H9 (cell line): ENCODE results near the gene RALGAPA2. TPM values are rescaled to one million over a fixed set of nuclear protein-coding genes. Genes with fewer than 3 reads are reported as not detected.

Source experiments
- DNase-seq: peaks from one replicate; pipeline ENCODE4 v3.0.0-alpha.2; 2017
- H2AFZ ChIP-seq: one replicate; pipeline ENCODE4 v1.6.1; 2013; ENCODE audit warnings: mild to moderate bottlenecking, low read length, control low read depth, moderate library complexity
- H2AK5ac ChIP-seq: 2 replicates; pipeline ENCODE4 v1.6.1; 2013; ENCODE audit warnings: low read length, control low read depth, mixed read lengths; ENCODE audit not compliant: insufficient read length
- H2BK120ac ChIP-seq: one replicate; pipeline ENCODE4 v1.6.1; 2013; ENCODE audit warnings: low read depth, mild to moderate bottlenecking, low read length, control low read depth, inconsistent platforms; ENCODE audit not compliant: poor library complexity, severe bottlenecking
- H2BK12ac ChIP-seq: 2 replicates; pipeline ENCODE4 v1.6.1; 2013; ENCODE audit warnings: low read length, control low read depth, mixed read lengths, low read depth; ENCODE audit not compliant: insufficient read length
- H2BK15ac ChIP-seq: 2 replicates; pipeline ENCODE4 v1.6.1; 2013; ENCODE audit warnings: low read depth, low read length, control low read depth
- H2BK20ac ChIP-seq: one replicate; pipeline ENCODE4 v1.6.1; 2013; ENCODE audit warnings: low read depth, mild to moderate bottlenecking, low read length, control low read depth, inconsistent platforms; ENCODE audit not compliant: poor library complexity, severe bottlenecking
- H2BK5ac ChIP-seq: 2 replicates; pipeline ENCODE4 v1.6.1; 2013; ENCODE audit warnings: low read length, control low read depth, mixed read lengths; ENCODE audit not compliant: insufficient read length
- H3K14ac ChIP-seq: 2 replicates; pipeline ENCODE4 v1.6.1; 2013; ENCODE audit warnings: low read length, control low read depth; ENCODE audit not compliant: insufficient read depth
- H3K18ac ChIP-seq: 2 replicates; pipeline ENCODE4 v1.6.1; 2013; ENCODE audit warnings: low read depth, mild to moderate bottlenecking, mixed read lengths, low read length, control low read depth; ENCODE audit not compliant: insufficient read length
- H3K23ac ChIP-seq: 2 replicates; pipeline ENCODE4 v1.6.1; 2013; ENCODE audit warnings: low read length, control low read depth, mixed read lengths, low read depth; ENCODE audit not compliant: insufficient read length
- H3K23me2 ChIP-seq: 2 replicates; pipeline ENCODE4 v1.6.1; 2013; ENCODE audit warnings: low read depth, mild to moderate bottlenecking, mixed read lengths, low read length, control low read depth; ENCODE audit not compliant: insufficient read length, poor library complexity, severe bottlenecking
- H3K27ac ChIP-seq: 2 replicates; pipeline ENCODE4 v1.5.1; 2013; ENCODE audit warnings: low read length, control low read depth, mixed read lengths, low read depth; ENCODE audit not compliant: insufficient read length
- H3K27me3 ChIP-seq: 2 replicates; pipeline ENCODE4 v1.6.1; 2013; ENCODE audit warnings: low read length, control low read depth, inconsistent platforms; ENCODE audit not compliant: insufficient read depth
- H3K4ac ChIP-seq: 2 replicates; pipeline ENCODE4 v1.6.1; 2013; ENCODE audit warnings: low read depth, mild to moderate bottlenecking, control low read depth, inconsistent platforms, low read length, moderate library complexity
- H3K4me1 ChIP-seq: 2 replicates; pipeline ENCODE4 v1.6.1; 2013; ENCODE audit warnings: low read length, control low read depth, inconsistent platforms; ENCODE audit not compliant: insufficient read depth
- H3K4me2 ChIP-seq: 2 replicates; pipeline ENCODE4 v1.6.1; 2013; ENCODE audit warnings: low read length, control low read depth, mixed read lengths; ENCODE audit not compliant: insufficient read length, insufficient read depth
- H3K56ac ChIP-seq: 2 replicates; pipeline ENCODE4 v1.6.1; 2013; ENCODE audit warnings: low read depth, mild to moderate bottlenecking, mixed read lengths, low read length, control low read depth; ENCODE audit not compliant: insufficient read length
- H3K79me1 ChIP-seq: 2 replicates; pipeline ENCODE4 v1.6.1; 2013; ENCODE audit warnings: low read depth, mild to moderate bottlenecking, moderate library complexity, low read length, control low read depth, inconsistent platforms; ENCODE audit not compliant: insufficient read depth, poor library complexity, severe bottlenecking
- H3K79me2 ChIP-seq: 2 replicates; pipeline ENCODE4 v1.6.1; 2013; ENCODE audit warnings: low read length, control low read depth, inconsistent platforms; ENCODE audit not compliant: insufficient read depth
- H3K9ac ChIP-seq: 2 replicates; pipeline ENCODE4 v1.6.1; 2013; ENCODE audit warnings: low read length, control low read depth, mixed read lengths; ENCODE audit not compliant: insufficient read length; ENCODE audit errors: extremely low read depth
- H3K9me3 ChIP-seq: one replicate; pipeline ENCODE4 v1.6.1; 2013; ENCODE audit warnings: low read depth, low read length, inconsistent platforms; ENCODE audit not compliant: control insufficient read depth
- H3T11ph ChIP-seq: one replicate; pipeline ENCODE4 v1.6.1; 2013; ENCODE audit warnings: mild to moderate bottlenecking, low read length, control low read depth, inconsistent platforms
- H4K20me1 ChIP-seq: one replicate; pipeline ENCODE4 v1.6.1; 2013; ENCODE audit not compliant: control insufficient read depth, insufficient read length, insufficient read depth
- H4K5ac ChIP-seq: 2 replicates; pipeline ENCODE4 v1.6.1; 2013; ENCODE audit warnings: low read depth, mild to moderate bottlenecking, mixed read lengths, low read length, control low read depth; ENCODE audit not compliant: insufficient read length
- H4K8ac ChIP-seq: replicated peaks from 2 replicates; pipeline ENCODE4 v1.6.1; 2013; ENCODE audit warnings: low read length, control low read depth, mixed read lengths, low read depth; ENCODE audit not compliant: insufficient read length
- H4K91ac ChIP-seq: 2 replicates; pipeline ENCODE4 v1.6.1; 2013; ENCODE audit warnings: low read depth, mild to moderate bottlenecking, moderate library complexity, mixed read lengths, low read length, control low read depth; ENCODE audit not compliant: insufficient read length
- H3K27ac Mint-ChIP-seq, 3 experiments: 2 replicates in 2 of 3; 3 replicates in 1 of 3; pipeline ENCODE4 v1.8.0; 2020 to 2021; ENCODE audit warnings: mixed read lengths in 3 of 3, mild to moderate bottlenecking in 1 of 3, moderate library complexity in 1 of 3
- H3K27me3 Mint-ChIP-seq: 2 replicates; pipeline ENCODE4 v1.8.0; 2021; ENCODE audit warnings: low read depth, mild to moderate bottlenecking, moderate library complexity, mixed read lengths
- H3K36me3 Mint-ChIP-seq, 3 experiments: 2 replicates in 2 of 3; 3 replicates in 1 of 3; pipeline ENCODE4 v1.8.0; 2020 to 2021; ENCODE audit warnings: low read depth in 3 of 3, mixed read lengths in 3 of 3; ENCODE audit not compliant: insufficient read depth in 1 of 3
- H3K4me1 Mint-ChIP-seq, 2 experiments: 2 replicates each; pipeline ENCODE4 v1.8.0; 2020; ENCODE audit warnings: mixed read lengths in 2 of 2
- H3K4me3 Mint-ChIP-seq, 2 experiments: 2 replicates in 1 of 2; 3 replicates in 1 of 2; pipeline ENCODE4 v1.8.0; 2020 to 2021; ENCODE audit warnings: mild to moderate bottlenecking in 2 of 2, mixed read lengths in 2 of 2, moderate library complexity in 1 of 2
- H3K9me3 Mint-ChIP-seq, 2 experiments: 2 replicates in 1 of 2; 3 replicates in 1 of 2; pipeline ENCODE4 v1.8.0; 2020; ENCODE audit warnings: mild to moderate bottlenecking in 2 of 2, mixed read lengths in 2 of 2, moderate library complexity in 1 of 2
- CTCF ChIP-seq: fragments of 200-600 bp; sonication (generic); conservative IDR thresholded peaks from 3 replicates; pipeline ENCODE4 v1.8.0; 2021; ENCODE audit warnings: antibody characterized with exemption, mild to moderate bottlenecking
- WGBS: extraction: QIAGEN DNeasy Blood & Tissue Kit; methylation state at CpG from one replicate; pipeline ENCODE4 v1.1.7; 2013; ENCODE audit warnings: missing lambda C conversion rate, low lambda C conversion rate, mixed read lengths; ENCODE audit not compliant: insufficient read length; ENCODE audit errors: extremely low coverage; 5-methylcytosine and 5-hydroxymethylcytosine counted together
- total RNA-seq: library from RNA; stranded (reverse); gene quantifications from 2 replicates; pipeline ENCODE4 v1.2.1, GENCODE V29; 2021

RALGAPA2 gene
- total RNA-seq, 1 experiment from 2014 or later, result 16.6 TPM

- no peak overlapping the region for H3K56ac ChIP-seq
- no peak overlapping the region for H2BK15ac ChIP-seq
- no peaks in the 10 kb centered on the region for H3K79me1 ChIP-seq
- no peak overlapping the region for H3T11ph ChIP-seq
- no peak overlapping the region for H3K18ac ChIP-seq
- Mint-ChIP-seq H3K27ac (no peak overlapping the region), H3K36me3 (no peaks in the 10 kb centered on the region), H3K27me3 (peaks cover 3% of the 10 kb centered on the region), H3K9me3 (no peaks in the 10 kb centered on the region), H3K4me3 (no peak overlapping the region), H3K4me1 (peaks cover 43 to 55% of the 10 kb centered on the region in 2 experiments)
- no peak overlapping the region for H2BK120ac ChIP-seq
- H4K8ac ChIP-seq, result no peak overlapping the region
- H3K79me2 ChIP-seq, result no peaks in the 10 kb centered on the region
- no peak overlapping the region for H3K27ac ChIP-seq
- no peak overlapping the region for H3K4me2 ChIP-seq
- no peak overlapping the region for H2BK12ac ChIP-seq
- H3K23me2 ChIP-seq, result no peaks in the 10 kb centered on the region
- no peak overlapping the region for H3K14ac ChIP-seq
- no peak overlapping the region for H3K23ac ChIP-seq
- TF ChIP-seq CTCF, result no peak
- no peaks in the 10 kb centered on the region for H3K9me3 ChIP-seq
- H3K9ac ChIP-seq, result no peak overlapping the region
- DNase-seq, result no peak
- no peak overlapping the region for H2BK20ac ChIP-seq
- no peak overlapping the region for H2AFZ ChIP-seq
- H3K4me1 ChIP-seq, result peaks cover 3% of the 10 kb centered on the region; the same call in 1 of the 2 replicates
- no peak overlapping the region for H4K91ac ChIP-seq
- H4K5ac ChIP-seq, result no peak overlapping the region
- H3K4ac ChIP-seq, result no peak overlapping the region
- no peak overlapping the region for H2AK5ac ChIP-seq
- H4K20me1 ChIP-seq, result no peaks in the 10 kb centered on the region
- H3K27me3 ChIP-seq, result no peaks in the 10 kb centered on the region
- WGBS, result no CpG with 5 or more reads among the region's 4 CpGs
- no peak overlapping the region for H2BK5ac ChIP-seq
These were observed 303.1 kb downstream of the RALGAPA2 start for GRCh38 chr20:20409331-20409730.
